Measurements from ENCODE around the gene ABCA7.
"Not testable (repeated sequence)": the region's sequence is repeated elsewhere in the genome, so short reads cannot be mapped to it uniquely, and the experiment has no call there.

ABCA7 gene

GRCh38 chr19:1105873-1106840 lies 66.2 kb downstream of the ABCA7 start:
- DNase-seq (ENCODE audit: low spot score) = no peak

GRCh38 chr19:1106841-1107660 lies 67.1 kb downstream of the ABCA7 start:
- DNase-seq (ENCODE audit: low spot score) = no peak

DNA sequence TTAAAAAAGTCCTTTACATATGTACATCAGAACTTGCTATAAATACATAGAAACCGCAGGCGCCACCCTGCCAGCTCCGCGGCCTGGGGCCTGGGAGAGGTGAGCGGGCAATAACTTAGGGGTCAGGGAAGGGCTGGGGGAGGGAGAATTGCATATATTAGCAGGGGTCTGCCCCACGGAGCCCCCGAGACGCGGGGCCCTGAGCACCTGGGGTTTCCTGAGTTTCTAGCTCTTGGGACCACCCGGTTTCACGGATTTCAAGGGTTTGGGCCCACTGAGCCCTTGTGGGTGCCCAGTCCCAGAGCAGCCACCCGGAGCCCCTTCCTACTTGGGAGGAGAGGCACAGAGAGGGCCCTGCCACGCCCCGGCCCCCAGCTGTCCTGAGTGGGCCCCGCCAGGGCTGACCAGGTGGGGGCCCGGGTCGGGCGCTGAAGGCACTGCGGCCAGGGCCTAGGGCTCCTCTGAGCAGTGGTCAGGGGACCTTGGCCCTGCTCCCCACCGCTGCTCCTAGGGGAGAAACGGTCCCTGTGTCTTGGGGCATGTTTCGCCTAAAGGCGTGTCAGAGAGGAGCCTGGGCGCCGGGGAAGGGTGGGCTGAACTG lies 67.9 kb downstream of the ABCA7 start:
- no peak for DNase-seq (ENCODE audit: low spot score)

GRCh38 chr19:1108291-1109031 lies 68.6 kb downstream of the ABCA7 start:
- DNase-seq (ENCODE audit: low spot score) = no peak

DNA sequence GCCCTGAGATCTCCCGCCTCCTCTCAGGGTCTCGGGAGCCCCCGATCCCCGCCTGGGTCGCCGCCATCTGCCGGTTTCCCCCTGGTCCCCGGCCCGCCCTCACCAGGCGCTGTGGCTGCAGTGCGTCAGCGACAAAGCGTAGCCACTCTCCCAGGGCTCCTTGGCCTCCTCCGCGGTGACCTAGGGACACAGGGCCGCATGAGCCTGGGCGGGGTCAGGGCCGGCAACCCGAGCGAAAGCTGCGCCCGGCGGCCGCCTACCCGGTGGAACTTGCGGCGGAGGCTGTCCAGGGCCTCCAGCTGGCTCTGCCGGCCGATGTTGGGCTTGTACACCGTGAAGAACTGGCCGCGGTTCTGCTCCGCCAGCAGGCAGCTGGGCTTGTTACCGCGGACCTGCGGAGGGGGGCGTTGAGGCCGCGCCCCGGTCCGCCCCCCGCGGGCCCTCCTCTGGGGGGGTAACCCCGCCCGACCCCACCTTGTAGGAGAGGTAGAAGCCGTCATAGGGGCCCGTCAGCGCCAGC lies 69.2 kb downstream of the ABCA7 start:
- DNase-seq (ENCODE audit: low spot score) = no peak

DNA sequence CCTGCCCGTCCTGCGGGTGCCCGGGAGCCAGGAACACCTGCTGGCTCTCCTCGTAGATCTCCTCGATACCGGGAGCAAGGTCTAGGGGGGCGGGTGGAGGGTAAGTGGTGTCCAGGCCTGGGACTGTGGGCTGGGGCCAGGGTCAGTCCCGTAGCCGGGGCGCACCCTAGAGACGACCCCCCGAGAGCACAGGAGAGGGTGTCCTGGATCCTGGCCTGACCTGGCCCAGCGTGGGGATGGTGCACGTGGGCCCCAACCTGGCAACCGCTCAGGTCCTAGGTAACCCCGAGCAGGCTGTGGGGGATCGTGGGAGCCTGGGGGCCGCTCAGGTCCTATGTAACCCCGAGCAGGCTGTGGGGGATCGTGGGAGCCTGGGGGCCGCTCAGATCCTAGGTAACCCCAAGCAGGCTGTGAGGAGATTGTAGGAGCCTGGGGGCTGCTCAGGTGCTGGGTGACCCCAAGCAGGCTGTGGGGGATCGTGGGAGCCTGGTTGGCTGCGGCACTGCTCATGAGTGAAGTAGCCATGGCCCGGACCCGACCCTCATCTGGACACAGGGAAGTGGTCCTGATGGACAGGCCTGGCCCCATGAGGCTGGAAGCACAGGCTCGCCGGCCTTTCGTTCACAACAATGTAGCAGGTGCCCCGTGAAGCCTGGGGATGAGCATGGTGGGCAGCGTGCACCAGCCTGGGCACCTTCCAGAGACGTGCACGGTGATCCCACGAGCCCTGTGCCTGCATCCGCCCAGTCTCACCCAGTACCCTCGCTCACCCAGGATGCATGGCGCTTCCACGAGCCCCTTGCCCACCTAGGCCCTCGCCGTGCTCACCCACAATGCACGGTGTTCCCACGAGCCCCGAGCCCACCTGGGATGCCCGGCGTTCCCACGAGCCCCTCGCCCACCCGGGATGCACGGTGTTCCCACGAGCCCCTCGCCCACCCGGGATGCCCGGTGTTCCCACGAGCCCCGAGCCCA lies 70.1 kb downstream of the ABCA7 start:
- no peak for DNase-seq (ENCODE audit: low spot score)

GRCh38 chr19:1110809-1111640 lies 71.1 kb downstream of the ABCA7 start:
- no peak for DNase-seq (ENCODE audit: low spot score)

DNA sequence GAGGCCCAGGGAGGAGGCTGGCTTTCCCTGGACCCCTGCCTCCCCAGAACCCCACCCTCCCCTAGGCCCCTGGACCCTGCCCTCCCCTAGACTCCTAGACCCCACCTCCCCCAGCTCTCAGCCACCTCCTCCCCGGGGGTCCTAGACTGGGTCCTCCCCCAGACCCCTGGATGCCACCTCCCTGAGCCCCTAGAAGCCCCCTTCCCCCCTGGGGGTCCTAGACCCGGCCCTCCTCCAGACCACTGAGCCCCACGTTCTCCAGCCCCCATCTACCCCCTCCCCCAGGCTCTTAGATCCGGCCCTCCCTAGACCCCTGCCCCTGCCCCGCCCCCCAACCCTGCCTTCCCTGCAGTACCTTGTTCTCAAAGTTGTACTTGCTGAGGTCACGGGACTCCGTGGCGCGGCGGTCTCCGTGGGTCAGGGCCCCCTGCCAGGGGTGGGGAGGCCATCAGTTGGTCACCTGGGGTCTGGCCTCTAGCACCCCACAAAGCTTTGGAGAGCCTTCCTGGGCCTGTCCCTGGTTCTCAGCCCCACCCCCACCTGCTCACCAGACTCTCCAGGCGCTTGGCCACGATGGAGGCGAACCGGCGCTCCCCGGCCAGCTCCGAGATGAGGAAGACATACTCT lies 71.8 kb downstream of the ABCA7 start:
- DNase-seq (ENCODE audit: low spot score) = no peak

DNA sequence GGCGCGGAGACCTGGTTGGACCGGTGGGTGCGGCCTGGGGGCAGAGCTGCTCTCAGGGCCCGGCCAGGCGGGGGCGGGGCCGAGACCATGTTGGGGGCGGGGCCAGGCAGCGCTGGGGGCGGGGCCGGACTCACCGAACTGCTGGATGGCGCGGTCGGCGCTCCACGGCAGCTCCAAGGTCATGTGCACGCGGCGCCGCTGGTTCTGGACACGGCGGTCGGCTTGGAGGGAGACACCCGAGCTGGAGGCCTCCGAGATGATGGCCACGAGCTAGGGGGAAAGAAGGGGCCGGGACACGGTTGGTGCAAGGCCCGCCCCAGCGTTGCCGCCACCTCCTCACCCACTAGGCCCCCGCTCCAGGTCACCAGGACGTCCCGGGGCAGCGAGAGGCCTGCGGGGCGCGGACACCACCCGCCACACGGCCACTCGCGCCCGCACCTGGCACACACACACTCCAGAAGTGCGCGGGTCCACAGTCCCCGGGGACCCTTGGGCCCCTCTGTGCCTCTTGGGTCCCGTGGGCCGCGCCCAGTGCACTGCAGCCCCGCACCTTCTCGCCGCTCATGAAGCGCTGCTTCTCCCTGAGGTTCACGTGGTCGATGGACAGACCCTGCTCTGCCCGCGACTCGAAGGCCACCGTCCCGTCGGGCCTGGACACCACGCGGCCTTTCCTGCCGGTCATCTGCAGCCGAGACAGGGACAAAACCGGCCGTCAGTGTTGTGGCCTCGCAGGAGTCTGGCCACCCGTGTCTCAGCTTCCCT lies 72.5 kb downstream of the ABCA7 start:
- no peak for DNase-seq (ENCODE audit: low spot score)

- DNase-seq (ENCODE audit: low spot score) = peak; percentile 93
Observed at GRCh38 chr19:1113030-1113985, 73.4 kb downstream of the ABCA7 start.

DNA sequence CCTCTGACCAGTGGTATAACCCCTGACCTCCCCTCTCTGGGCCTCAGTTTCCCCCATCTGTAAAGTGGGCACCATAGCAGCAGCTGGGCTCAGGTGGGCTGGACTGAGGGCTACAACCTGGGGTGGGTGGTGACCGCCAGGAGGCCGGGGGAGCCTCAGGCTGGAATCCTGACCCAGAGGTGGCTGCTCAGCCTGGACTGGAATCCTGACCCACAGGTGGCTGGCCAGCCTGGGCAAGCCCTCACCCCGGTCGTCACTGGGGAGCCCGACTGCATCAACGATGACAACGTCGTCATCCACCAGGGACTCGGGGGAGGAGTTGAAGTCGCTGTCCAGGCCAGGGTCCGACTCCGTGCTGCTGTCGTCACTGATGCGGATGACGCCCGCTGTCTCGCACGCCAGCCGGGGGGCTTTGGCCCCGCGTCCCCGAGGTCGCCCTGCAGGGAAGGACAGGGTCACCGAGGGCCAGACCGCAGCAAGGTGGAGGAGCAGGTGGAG lies 74.1 kb downstream of the ABCA7 start:
- no peak for DNase-seq (ENCODE audit: low spot score)

- DNase-seq (ENCODE audit: low spot score) = not testable (repeated sequence)
Observed at GRCh38 chr19:1114728-1115127, 74.8 kb downstream of the ABCA7 start.
